Measurements from ENCODE around the gene TEDC2.
A peak's percentile ranks its signal among the peaks of the same experiment; 100 is the strongest.

The TEDC2 gene

GRCh38 chr16:2487903-2488531 lies 28.1 kb downstream of the TEDC2 start:
- in situ Hi-C loops (cut with HindIII; ENCODE audit: low pct_unique_long_range_greater_than_20kb, low sequenced_read_pairs), result no loop called here
- no peak for DNase-seq (ENCODE audit: low read depth in 1 of 2, low spot score in 1 of 2)
- no peak for TF ChIP-seq JUND (IDR thresholded peaks at IDR 0.05; ENCODE audit: low read depth)

- DNase-seq (ENCODE audit: low read depth in 1 of 2, low spot score in 1 of 2), result no peak
- no peak for TF ChIP-seq JUND (IDR thresholded peaks at IDR 0.05; ENCODE audit: low read depth)
- in situ Hi-C loops (cut with HindIII; ENCODE audit: low pct_unique_long_range_greater_than_20kb, low sequenced_read_pairs), result no loop called here
Measured at GRCh38 chr16:2489581-2489980, 29.7 kb downstream of the TEDC2 start.

- DNase-seq (ENCODE audit: low read depth in 1 of 2, low spot score in 1 of 2), result no peak
- in situ Hi-C loops (cut with HindIII; ENCODE audit: low pct_unique_long_range_greater_than_20kb, low sequenced_read_pairs), result no loop called here
- no peak for TF ChIP-seq JUND (IDR thresholded peaks at IDR 0.05; ENCODE audit: low read depth)
Measured at GRCh38 chr16:2490190-2491105, 30.5 kb downstream of the TEDC2 start.

DNA sequence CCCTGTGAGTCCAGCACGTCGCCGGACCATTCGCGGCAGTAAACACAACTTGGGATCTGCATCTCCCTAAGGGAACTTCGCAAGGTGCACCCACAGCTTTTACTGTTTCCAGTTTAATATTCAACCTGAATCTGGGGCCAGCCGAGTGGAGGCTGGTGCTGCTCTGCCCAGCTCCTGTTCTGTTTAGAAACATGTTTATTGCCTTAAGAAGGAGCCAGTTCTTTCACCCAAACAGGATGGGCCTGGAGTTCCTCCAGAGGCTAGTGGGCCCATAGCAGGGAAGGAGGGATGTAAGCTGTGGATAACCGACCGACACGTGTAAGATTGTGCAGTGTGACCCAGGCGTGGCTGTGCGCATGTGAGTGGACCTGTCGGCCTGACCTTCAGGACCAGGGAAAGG lies 32.4 kb downstream of the TEDC2 start:
- TF ChIP-seq JUND (IDR thresholded peaks at IDR 0.05; ENCODE audit: low read depth), result no peak
- in situ Hi-C loops (cut with HindIII; ENCODE audit: low pct_unique_long_range_greater_than_20kb, low sequenced_read_pairs), result no loop called here

DNA sequence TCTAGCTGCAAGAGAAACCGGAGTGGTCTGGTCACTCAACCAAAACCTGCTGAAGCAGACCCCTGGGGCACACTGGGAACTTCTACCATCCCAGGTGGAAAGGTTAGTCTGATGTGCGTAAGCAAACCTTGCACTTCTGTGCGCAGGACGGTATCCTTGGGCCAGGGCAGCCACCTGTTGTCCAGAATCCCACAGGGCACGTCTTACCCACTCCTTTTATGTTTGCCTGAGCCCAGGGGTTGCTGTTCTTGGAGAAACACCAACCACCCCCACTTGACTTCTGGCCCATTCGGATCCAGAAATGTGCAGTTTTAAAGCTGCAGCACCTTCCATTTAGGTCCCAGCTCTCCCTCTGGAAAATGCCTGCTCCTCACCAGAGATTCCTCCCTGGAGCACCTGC lies 33.7 kb downstream of the TEDC2 start:
- TF ChIP-seq JUND (IDR thresholded peaks at IDR 0.05; ENCODE audit: low read depth), result no peak
- DNase-seq (ENCODE audit: low read depth in 1 of 2, low spot score in 1 of 2), result no peak
- in situ Hi-C loops (cut with HindIII; ENCODE audit: low pct_unique_long_range_greater_than_20kb, low sequenced_read_pairs), result no loop called here

More for the DNA sequence above, 32.4 kb downstream of the TEDC2 start:
- DNase-seq (ENCODE audit: low read depth in 1 of 2, low spot score in 1 of 2), result no peak

DNA sequence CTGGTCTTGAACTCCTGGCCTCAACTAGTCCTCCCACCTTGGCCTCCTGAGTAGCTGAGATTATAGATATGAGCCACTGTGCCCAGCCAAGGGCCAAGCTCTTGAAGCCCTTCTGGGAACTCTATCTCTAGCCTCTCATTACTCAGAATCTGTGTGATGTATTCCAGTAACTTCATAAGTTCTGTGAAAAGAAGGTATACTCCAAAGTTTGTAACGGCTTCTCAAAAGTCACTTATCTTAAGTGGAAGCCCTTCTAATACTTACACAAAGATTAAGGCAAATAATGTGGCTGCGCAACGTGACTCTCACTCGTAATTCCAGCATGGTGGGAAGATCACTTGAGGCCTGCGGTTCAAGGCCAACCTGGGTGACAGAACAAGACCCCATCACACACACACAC lies 34.7 kb downstream of the TEDC2 start:
- DNase-seq (ENCODE audit: low read depth in 1 of 2, low spot score in 1 of 2), result no peak
- TF ChIP-seq JUND (IDR thresholded peaks at IDR 0.05; ENCODE audit: low read depth), result no peak
- in situ Hi-C loops (cut with HindIII; ENCODE audit: low pct_unique_long_range_greater_than_20kb, low sequenced_read_pairs), result no loop called here

DNA sequence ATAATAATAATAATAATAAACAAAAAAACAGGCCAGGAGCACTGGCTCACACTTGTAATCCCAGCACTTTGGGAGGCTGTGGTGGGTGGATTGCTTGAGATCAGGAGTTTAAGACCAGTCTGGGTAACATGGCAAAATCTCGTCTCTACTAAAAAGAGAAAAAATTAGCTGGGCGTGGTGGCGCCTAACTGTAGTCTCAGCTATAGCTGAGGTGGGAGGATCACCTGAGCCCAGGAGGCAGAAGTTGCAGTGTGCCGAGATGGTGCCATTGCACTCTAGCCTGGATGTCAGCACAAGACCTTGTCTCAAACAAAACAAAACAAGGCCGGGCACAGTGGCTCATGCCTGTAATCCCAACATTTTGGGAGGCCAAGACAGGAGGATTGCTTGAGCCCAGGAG lies 35.1 kb downstream of the TEDC2 start:
- no peak for DNase-seq (ENCODE audit: low read depth in 1 of 2, low spot score in 1 of 2)
- in situ Hi-C loops (cut with HindIII; ENCODE audit: low pct_unique_long_range_greater_than_20kb, low sequenced_read_pairs), result no loop called here
- TF ChIP-seq JUND (IDR thresholded peaks at IDR 0.05; ENCODE audit: low read depth), result no peak

DNA sequence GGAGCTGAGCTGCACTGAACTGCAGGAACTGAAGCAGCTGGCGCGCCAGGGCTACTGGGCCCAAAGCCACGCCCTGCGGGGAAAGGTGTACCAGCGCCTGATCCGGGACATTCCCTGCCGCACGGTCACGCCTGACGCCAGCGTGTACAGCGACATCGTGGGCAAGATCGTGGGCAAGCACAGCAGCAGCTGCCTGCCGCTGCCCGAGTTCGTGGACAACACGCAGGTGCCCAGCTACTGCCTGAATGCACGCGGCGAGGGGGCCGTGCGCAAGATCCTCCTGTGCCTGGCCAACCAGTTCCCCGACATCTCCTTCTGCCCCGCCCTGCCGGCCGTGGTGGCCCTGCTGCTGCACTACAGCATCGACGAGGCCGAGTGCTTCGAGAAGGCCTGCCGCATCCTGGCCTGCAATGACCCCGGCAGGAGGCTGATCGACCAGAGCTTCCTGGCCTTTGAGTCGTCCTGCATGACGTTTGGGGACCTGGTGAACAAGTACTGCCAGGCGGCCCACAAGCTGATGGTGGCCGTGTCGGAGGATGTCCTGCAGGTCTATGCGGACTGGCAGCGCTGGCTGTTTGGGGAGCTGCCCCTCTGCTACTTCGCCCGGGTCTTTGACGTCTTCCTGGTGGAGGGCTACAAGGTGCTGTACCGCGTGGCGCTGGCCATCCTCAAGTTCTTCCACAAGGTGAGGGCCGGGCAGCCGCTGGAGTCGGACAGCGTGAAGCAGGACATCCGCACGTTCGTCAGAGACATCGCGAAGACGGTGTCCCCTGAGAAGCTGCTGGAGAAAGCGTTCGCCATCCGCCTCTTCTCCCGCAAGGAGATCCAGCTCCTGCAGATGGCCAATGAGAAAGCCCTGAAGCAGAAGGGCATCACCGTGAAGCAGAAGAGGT lies 36.6 kb downstream of the TEDC2 start:
- TF ChIP-seq JUND (IDR thresholded peaks at IDR 0.05; ENCODE audit: low read depth), result no peak
- in situ Hi-C loops (cut with HindIII; ENCODE audit: low pct_unique_long_range_greater_than_20kb, low sequenced_read_pairs), result no loop called here

GRCh38 chr16:2497116-2497630 lies 37.3 kb downstream of the TEDC2 start:
- in situ Hi-C loops (cut with HindIII; ENCODE audit: low pct_unique_long_range_greater_than_20kb, low sequenced_read_pairs), result no loop called here
- no peak for TF ChIP-seq JUND (IDR thresholded peaks at IDR 0.05; ENCODE audit: low read depth)
- no peak for DNase-seq (ENCODE audit: low read depth in 1 of 2, low spot score in 1 of 2)

More for the DNA sequence above, 36.6 kb downstream of the TEDC2 start:
- DNase-seq (ENCODE audit: low read depth in 1 of 2, low spot score in 1 of 2), result no peak

GRCh38 chr16:2497695-2498484 lies 38.0 kb downstream of the TEDC2 start:
- no peak for DNase-seq (ENCODE audit: low read depth in 1 of 2, low spot score in 1 of 2)
- in situ Hi-C loops (cut with HindIII; ENCODE audit: low pct_unique_long_range_greater_than_20kb, low sequenced_read_pairs), result no loop called here
- TF ChIP-seq JUND (IDR thresholded peaks at IDR 0.05; ENCODE audit: low read depth), result no peak

DNA sequence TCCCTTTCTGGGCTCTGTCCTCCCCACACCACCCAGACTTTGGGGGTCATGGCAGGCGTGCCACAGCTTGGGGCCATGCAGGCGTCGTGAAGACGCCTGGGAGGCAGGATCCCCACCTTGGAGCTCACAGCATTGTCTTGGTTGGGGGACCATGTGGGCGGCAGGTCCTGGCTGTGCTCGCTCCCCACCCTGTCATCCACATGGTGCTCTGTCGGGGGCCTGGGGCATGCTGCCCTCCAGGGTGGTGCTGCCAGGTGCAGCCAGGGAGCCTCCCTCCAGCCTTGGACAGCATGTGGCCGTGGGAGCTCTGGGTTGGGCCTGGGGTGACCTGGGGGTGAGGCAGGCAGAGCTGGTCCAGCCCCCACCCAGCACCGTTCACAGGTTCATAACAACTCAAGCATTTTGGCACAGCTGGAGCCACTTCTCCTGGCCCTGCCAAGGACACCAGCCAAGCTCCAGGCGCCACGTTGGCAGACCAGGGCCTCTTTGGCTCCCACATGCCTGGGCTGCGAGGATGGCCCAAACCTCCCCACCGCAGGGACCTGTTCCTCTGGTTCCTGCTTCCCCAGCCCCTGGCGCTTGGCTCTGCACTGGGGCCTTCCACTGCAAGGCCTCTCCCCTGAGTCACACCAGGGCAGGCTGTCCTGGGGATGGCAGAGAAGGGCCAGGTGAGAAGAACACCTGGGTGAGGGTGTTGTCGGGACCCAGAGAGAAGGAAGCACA lies 38.8 kb downstream of the TEDC2 start:
- DNase-seq (ENCODE audit: low read depth in 1 of 2, low spot score in 1 of 2), result peak; percentile 69 to 92
- no peak for TF ChIP-seq JUND (IDR thresholded peaks at IDR 0.05; ENCODE audit: low read depth)
- in situ Hi-C loops (cut with HindIII; ENCODE audit: low pct_unique_long_range_greater_than_20kb, low sequenced_read_pairs), result no loop called here

All from T47D (cell line).